HG02870 (cell line): ENCODE data around the gene ATP6V0C.
A peak's percentile ranks its signal among the peaks of the same experiment; 100 is the strongest.

ENCODE experiments used
- ATAC-seq: cut with Tn5 transposase; IDR thresholded peaks from one replicate; pipeline ENCODE4 v1.9.1; 2021; ENCODE audit warnings: mild to moderate bottlenecking, moderate library complexity; ENCODE audit not compliant: unreplicated experiment

Gene ATP6V0C

DNA sequence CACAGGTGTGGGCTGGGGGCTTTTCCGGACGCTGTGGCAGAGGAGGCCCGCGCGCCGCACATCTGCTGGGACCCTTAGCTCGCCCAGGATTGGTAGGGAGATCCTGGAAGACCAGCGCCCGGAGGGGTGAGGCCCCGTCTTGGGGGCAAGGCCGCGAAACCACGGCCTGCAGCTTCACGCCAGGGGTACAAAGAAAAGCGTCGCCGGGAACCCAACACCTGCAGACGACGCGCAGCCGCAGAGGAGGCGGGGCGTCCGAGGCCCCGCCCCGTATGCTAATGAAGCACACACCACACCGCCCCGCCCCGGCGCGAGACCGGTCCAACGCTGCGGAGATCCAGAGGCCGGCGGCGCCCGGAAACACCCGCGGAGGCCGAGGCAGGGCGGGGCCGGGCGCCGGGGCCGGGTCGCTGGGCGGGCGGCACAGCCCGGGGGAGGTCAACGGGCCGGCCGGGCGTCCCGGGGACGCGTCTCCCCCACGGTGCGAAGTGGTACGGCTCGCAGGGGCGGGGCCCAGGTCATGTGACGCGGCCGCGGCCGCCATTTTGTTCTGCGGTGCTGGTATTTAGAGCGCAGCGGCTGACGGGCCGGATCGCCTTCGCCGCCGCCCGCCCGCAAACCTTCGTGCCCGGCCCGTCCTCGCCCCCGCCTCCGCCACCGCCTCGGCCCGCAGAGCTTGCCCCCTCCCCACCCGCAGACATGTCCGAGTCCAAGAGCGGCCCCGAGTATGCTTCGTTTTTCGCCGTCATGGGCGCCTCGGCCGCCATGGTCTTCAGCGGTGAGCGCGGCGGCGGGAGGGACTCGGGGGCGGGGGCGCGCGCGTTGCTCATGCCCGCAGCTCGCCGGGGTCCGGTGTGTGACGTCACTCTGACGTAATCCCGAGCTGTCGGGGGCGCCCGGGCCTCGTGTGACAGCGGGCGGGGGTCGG lies at the start of gene ATP6V0C:
Gene ATP6V0C (plus strand): TSS at position 548 of the 928 bp plus-strand sequence. CDS start 152 bp downstream, at position 700.
- peak; percentile 60 for ATAC-seq

GRCh38 chr16:2464333-2464732 lies 49.4 kb upstream of the ATP6V0C start:
- no peak for ATAC-seq

- no peak for ATAC-seq
These were observed 47.9 kb upstream of the ATP6V0C start for GRCh38 chr16:2465653-2466415.

- ATAC-seq: no peak
These were observed 46.9 kb upstream of the ATP6V0C start for GRCh38 chr16:2466667-2467527.

GRCh38 chr16:2467528-2468232 lies 46.1 kb upstream of the ATP6V0C start:
- ATAC-seq: no peak

DNA sequence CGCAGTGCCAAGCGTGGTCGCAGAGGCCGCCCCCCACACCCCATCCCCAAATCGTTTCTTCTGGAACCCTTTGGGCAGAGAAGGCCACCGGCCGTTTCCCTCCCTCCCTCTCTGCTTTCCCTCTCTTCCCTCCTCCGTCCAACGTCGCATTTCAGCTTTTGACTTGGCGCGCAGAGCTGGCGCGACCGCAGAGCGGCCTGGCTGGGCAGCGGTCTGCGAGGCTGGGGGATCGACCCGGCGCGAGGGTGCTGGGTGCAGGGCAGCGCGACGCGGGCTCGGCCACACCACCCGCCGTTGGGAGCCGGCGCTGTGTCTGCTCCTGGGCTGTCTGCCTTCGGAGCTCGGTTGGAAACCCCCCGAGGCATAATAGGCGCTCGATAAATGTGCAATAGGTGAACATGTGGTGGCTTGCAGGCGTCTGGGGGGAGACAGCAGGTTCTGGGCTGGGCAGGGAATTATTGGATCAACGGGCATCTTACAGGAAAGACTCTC lies 45.5 kb upstream of the ATP6V0C start:
- no peak for ATAC-seq

DNA sequence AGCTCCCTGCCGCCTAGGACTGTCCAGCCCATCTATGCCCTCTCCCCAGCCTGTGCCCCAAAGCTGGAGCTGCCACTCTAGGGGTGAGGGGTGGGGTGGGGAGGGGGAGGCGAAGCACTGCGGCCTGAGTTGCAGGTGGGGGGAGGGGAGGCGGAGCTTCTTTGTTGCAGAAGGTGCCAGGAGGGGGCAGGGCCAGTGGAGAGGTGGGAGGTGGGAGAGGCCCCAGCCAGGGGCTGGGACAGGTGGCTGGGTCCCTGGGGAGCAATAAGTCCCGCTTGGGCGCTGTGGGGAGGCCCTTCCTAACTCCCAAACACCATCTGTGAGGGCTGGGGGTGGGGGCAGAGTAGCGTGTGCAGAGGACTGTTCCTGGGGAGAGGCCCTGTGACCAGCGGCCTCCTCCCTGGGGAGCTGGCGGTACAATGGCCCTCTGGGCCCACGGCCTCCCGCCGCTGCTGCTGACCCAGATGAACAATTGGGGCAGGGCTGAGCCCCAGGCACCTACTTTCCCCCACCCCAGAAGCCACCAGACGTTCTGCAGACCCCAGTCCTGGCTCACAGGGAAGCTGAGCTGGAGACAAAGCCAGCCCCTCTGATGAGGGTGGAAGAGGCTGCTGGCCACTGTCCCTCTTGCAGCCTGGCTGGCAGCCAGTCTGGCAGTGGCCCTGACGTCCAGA lies 44.9 kb upstream of the ATP6V0C start:
- ATAC-seq: no peak

GRCh38 chr16:2469399-2470233 lies 44.1 kb upstream of the ATP6V0C start:
- no peak for ATAC-seq

DNA sequence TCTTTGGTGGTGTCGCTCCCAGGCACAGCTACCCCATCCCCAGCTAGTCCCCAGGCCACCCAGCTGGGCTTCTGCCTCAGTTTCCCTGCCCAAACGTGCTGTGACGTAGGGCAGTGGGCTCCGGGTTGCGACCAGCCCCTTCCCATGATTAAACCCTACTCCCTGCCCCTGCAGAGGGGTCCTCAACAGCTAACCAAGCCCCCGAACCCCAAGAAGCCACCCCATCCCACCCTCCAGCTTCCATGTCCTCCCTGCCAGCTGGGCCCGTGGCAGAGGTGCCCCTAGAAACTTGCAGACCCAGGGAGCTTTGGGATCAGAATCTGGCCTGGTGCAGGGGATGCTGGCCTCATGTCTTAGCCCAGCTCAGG lies 43.5 kb upstream of the ATP6V0C start:
- ATAC-seq: no peak

- ATAC-seq: no peak
These were observed 43.1 kb upstream of the ATP6V0C start for GRCh38 chr16:2470603-2471015.

DNA sequence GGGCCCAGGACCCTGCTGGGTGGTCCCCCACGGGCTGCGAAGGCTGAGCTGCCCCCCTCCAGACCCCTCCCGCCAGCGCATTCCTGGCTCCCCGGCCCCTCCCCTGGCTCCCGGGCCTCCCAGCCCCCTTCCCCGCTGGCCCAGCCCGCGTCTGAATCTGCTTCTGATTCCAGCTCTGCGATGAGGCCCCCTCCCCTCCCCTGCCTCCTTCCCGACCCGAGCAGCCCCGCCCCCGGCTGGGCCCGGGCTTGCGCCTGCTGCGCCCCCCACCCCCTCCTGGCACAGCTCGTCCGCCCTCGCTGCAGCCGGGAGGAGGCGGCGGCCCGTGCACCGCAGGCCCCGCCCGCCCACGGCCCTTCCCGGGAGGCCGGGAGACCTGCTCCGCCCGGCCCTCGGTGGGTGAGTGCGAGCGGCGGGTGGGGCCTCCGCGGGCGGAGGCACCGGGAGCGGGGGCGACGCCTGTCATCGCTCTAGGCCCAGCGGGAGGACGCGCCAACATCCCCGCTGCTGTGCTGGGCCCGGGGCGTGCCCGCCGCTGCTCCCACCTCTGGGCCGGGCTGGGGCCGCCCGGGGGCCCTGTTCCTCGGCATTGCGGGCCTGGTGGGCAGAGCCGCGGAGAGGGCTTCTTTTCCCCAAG lies 42.6 kb upstream of the ATP6V0C start, which contains the start of gene NTN3:
Gene NTN3 (plus strand): TSS at position 282 of the 637 bp plus-strand sequence. CDS start 405 bp downstream, outside the sequence.
- no peak for ATAC-seq

DNA sequence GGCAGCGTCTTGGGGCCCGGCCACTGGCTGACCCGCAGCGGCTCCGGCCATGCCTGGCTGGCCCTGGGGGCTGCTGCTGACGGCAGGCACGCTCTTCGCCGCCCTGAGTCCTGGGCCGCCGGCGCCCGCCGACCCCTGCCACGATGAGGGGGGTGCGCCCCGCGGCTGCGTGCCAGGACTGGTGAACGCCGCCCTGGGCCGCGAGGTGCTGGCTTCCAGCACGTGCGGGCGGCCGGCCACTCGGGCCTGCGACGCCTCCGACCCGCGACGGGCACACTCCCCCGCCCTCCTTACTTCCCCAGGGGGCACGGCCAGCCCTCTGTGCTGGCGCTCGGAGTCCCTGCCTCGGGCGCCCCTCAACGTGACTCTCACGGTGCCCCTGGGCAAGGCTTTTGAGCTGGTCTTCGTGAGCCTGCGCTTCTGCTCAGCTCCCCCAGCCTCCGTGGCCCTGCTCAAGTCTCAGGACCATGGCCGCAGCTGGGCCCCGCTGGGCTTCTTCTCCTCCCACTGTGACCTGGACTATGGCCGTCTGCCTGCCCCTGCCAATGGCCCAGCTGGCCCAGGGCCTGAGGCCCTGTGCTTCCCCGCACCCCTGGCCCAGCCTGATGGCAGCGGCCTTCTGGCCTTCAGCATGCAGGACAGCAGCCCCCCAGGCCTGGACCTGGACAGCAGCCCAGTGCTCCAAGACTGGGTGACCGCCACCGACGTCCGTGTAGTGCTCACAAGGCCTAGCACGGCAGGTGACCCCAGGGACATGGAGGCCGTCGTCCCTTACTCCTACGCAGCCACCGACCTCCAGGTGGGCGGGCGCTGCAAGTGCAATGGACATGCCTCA lies 41.9 kb upstream of the ATP6V0C start:
- no peak for ATAC-seq

DNA sequence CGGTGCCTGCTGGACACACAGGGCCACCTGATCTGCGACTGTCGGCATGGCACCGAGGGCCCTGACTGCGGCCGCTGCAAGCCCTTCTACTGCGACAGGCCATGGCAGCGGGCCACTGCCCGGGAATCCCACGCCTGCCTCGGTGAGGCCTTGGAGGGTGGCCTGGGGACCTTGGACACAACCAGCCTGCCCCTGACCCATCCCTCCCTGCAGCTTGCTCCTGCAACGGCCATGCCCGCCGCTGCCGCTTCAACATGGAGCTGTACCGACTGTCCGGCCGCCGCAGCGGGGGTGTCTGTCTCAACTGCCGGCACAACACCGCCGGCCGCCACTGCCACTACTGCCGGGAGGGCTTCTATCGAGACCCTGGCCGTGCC lies 41.3 kb upstream of the ATP6V0C start:
- no peak for ATAC-seq

DNA sequence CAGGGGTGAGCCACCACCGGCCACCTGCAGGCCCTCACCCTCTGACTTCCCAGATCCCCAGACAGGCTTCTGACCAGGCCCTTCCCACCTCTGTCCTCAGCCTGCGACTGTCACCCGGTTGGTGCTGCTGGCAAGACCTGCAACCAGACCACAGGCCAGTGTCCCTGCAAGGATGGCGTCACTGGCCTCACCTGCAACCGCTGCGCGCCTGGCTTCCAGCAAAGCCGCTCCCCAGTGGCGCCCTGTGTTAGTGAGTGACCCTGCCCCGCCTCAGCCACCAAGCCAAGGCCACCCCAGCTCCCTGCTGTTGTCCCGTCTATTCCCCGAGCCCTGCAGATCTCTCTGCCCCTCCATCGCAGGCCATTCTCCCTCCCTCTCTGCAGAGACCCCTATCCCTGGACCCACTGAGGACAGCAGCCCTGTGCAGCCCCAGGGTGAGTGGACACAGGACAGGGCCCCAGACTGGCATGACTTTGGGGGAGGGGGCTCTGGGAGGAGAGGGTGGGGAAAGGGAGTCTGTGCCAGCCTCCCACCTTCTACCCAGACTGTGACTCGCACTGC lies 40.8 kb upstream of the ATP6V0C start:
- no peak for ATAC-seq

DNA sequence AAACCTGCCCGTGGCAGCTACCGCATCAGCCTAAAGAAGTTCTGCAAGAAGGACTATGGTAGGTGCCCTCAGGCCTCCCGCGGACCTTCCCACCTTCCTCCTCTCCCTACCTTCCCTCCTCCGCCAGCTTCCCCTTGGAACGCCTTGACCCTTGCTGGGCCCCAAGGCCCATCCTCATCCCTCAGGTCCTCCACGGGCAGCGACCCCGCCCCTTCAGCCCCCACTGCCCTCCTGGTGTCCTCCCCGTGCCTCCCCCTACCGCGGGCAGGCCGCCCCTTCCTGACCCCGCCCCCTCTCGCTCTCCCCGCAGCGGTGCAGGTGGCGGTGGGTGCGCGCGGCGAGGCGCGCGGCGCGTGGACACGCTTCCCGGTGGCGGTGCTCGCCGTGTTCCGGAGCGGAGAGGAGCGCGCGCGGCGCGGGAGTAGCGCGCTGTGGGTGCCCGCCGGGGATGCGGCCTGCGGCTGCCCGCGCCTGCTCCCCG lies 40.3 kb upstream of the ATP6V0C start:
- ATAC-seq: no peak

DNA sequence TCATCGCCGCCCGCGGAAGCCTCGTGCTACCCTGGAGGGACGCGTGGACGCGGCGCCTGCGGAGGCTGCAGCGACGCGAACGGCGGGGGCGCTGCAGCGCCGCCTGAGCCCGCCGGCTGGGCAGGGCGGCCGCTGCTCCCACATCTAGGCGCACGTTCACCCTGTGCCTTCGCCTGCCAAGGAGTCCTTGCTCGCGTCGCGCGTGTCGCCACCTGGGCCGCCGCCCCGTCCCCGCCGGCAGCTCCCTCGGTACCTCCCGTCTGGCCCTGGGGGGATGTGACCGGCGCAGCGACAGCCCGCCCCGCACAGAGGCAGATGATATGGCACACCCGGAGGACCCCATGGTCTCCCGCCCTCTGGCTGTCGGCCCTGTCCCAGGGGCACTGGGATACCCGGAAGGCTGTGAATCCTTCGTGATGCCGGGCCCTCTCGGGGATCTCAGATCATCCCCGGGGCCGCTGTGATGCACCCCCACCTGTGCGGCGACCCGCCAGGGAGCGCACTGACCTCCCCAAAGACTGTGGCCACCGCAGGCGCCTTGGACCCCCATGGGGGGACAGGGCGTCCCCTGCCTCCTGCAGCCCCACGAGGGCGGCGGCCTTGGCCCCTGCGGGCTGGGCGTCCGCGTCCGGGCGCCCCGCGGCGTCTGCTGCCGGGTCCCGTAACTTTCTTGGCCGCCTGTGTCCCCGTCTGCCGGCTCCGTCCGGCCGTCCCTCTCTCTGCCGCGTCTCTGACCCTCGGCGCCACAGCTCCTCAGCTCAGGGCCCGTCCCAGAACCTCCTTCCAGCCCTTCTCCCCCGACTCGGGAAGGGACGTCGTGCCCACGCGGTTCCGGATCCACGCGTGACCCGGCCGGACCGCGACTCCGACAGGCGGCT lies 39.5 kb upstream of the ATP6V0C start:
- ATAC-seq: no peak
